SK-N-SH (cell line): ENCODE results near the gene LRRC19. TPM values are rescaled to one million over a fixed set of nuclear protein-coding genes. Genes with fewer than 3 reads are reported as not detected.
A peak's percentile ranks its signal among the peaks of the same experiment; 100 is the strongest.

Source experiments
- CTCF ChIA-PET: fragments of 300-600, 350-600 bp; formaldehyde crosslinking; extraction: SDS; loops from one replicate; lab custom pipeline; 2021; lab: Yijun Ruan, JAX
- POLR2A ChIA-PET: fragments of 350-600 bp; sonication (Branson Sonifier 250); formaldehyde crosslinking; extraction: SDS; loops from one replicate; lab custom pipeline; 2020; ENCODE audit warnings: antibody characterized with exemption, inconsistent platforms; lab: Yijun Ruan, JAX
- DNase-seq: peaks from one replicate; pipeline ENCODE4 v3.0.0; 2012
- H2AFZ ChIP-seq: fragments of 200-600 bp; sonication (generic); 2 replicates; pipeline ENCODE4 v1.8.1; 2016; ENCODE audit warnings: antibody characterized with exemption, mild to moderate bottlenecking, low read depth
- H3F3A ChIP-seq: fragments of 200-600 bp; sonication (generic); replicated peaks from 2 replicates; pipeline ENCODE3; 2016; ENCODE audit warnings: antibody characterized with exemption, mild to moderate bottlenecking; ENCODE audit not compliant: insufficient read depth
- H3K27ac ChIP-seq, 2 experiments: fragments of 200-500 bp in 1 of 2; fragments of 200-600 bp in 1 of 2; sonication (Bioruptor generic) in 1 of 2; sonication (generic), shearing (Covaris generic) in 1 of 2; 2 replicates each; pipeline versions ENCODE4 v1.5.1 to v1.6.1; 2014 to 2016; ENCODE audit warnings: low read depth in 2 of 2, inconsistent platforms in 1 of 2, low read length in 1 of 2, mild to moderate bottlenecking in 1 of 2, mixed read lengths in 1 of 2
- H3K27me3 ChIP-seq: fragments of 200-600 bp; sonication (generic), shearing (Covaris generic); 2 replicates; pipeline ENCODE4 v1.6.1; 2016; ENCODE audit warnings: mixed run types; ENCODE audit not compliant: insufficient read depth
- H3K36me3 ChIP-seq, 2 experiments: fragments of 200-500 bp in 1 of 2; fragments of 200-600 bp in 1 of 2; sonication (Bioruptor generic) in 1 of 2; sonication (generic) in 1 of 2; replicated peaks in 1 of 2; 2 replicates each; pipeline versions ENCODE3 to v1.5.1; 2014 to 2016; ENCODE audit warnings: low read length in 1 of 2, mild to moderate bottlenecking in 1 of 2; ENCODE audit not compliant: insufficient read depth in 2 of 2, control insufficient read depth in 1 of 2
- H3K4me1 ChIP-seq, 2 experiments: fragments of 200-500 bp in 1 of 2; fragments of 200-600 bp in 1 of 2; sonication (Bioruptor generic) in 1 of 2; sonication (generic), shearing (Covaris generic) in 1 of 2; 2 replicates each; pipeline versions ENCODE4 v1.5.1 to v1.6.1; 2014 to 2016; ENCODE audit warnings: low read depth in 1 of 2, low read length in 1 of 2, mixed run types in 1 of 2; ENCODE audit not compliant: insufficient read depth in 2 of 2, control insufficient read depth in 1 of 2
- H3K4me2 ChIP-seq: fragments of 200-600 bp; sonication (generic), shearing (Covaris generic); 2 replicates; pipeline ENCODE4 v1.6.1; 2017; ENCODE audit warnings: mixed run types
- H3K4me3 ChIP-seq, 2 experiments: fragments of 200-500 bp in 1 of 2; fragments of 200-600 bp in 1 of 2; sonication (Bioruptor generic) in 1 of 2; sonication (generic), shearing (Covaris generic) in 1 of 2; 2 replicates each; pipeline versions ENCODE4 v1.5.1 to v1.8.1; 2014 to 2016; ENCODE audit warnings: low read depth in 2 of 2, inconsistent platforms in 1 of 2, low read length in 1 of 2, mild to moderate bottlenecking in 1 of 2, mixed read lengths in 1 of 2, moderate library complexity in 1 of 2
- H3K79me2 ChIP-seq: fragments of 200-600 bp; sonication (generic); 2 replicates; pipeline ENCODE4 v1.8.1; 2017; ENCODE audit warnings: mild to moderate bottlenecking; ENCODE audit not compliant: insufficient read depth
- H3K9ac ChIP-seq: fragments of 200-600 bp; sonication (generic); 2 replicates; pipeline ENCODE4 v1.6.1; 2017; ENCODE audit warnings: mixed run types
- H3K9me2 ChIP-seq: fragments of 200-600 bp; sonication (generic); 2 replicates; pipeline ENCODE4 v1.6.1; 2017; ENCODE audit warnings: mixed run types
- H3K9me3 ChIP-seq: fragments of 200-600 bp; sonication (generic); 2 replicates; pipeline ENCODE4 v1.6.1; 2017; ENCODE audit warnings: mixed run types, mild to moderate bottlenecking, moderate library complexity
- H4K20me1 ChIP-seq: fragments of 200-600 bp; sonication (generic); 2 replicates; pipeline ENCODE4 v1.6.1; 2017; ENCODE audit warnings: mild to moderate bottlenecking, mixed run types; ENCODE audit not compliant: insufficient read depth
- CTCF ChIP-seq: fragments of 200-600 bp; sonication (generic); IDR thresholded peaks from 2 replicates; pipeline ENCODE4 v1.6.1; 2017; ENCODE audit warnings: antibody characterized with exemption, mild to moderate bottlenecking, moderate library complexity
- EP300 ChIP-seq, 2 experiments: IDR thresholded peaks; 2 replicates each; pipeline versions ENCODE4 v1.4.0 to v1.6.1; 2012; ENCODE audit warnings: borderline replicate concordance in 1 of 2, low read depth in 1 of 2, low read length in 1 of 2
- GATA2 ChIP-seq: sonication (generic); formaldehyde crosslinking; IDR thresholded peaks from 2 replicates; pipeline ENCODE4 v1.5.0; 2020; ENCODE audit warnings: mild to moderate bottlenecking, missing genetic modification reagents
- IRF3 ChIP-seq: fragments of 150-350 bp; IDR thresholded peaks from 2 replicates; pipeline ENCODE4 v1.6.1; 2016; ENCODE audit warnings: mild to moderate bottlenecking, low read depth, low read length
- JUND ChIP-seq: IDR thresholded peaks from 2 replicates; pipeline ENCODE4 v1.4.0; 2012
- NFIC ChIP-seq: IDR thresholded peaks from 2 replicates; pipeline ENCODE4 v1.4.0; 2012; ENCODE audit warnings: borderline replicate concordance
- NRF1 ChIP-seq: IDR thresholded peaks from 2 replicates; pipeline ENCODE4 v1.6.1; 2012; ENCODE audit warnings: low read depth, mild to moderate bottlenecking, low read length
- POLR2AphosphoS5 ChIP-seq: IDR thresholded peaks from 2 replicates; pipeline ENCODE4 v1.6.1; 2012; ENCODE audit warnings: low read depth, low read length
- RAD21 ChIP-seq: IDR thresholded peaks from 2 replicates; pipeline ENCODE4 v1.6.1; 2012; ENCODE audit warnings: mild to moderate bottlenecking, low read length
- REST ChIP-seq: IDR thresholded peaks from 2 replicates; pipeline ENCODE4 v1.6.1; 2012; ENCODE audit warnings: mild to moderate bottlenecking, low read depth, low read length, moderate library complexity
- RXRA ChIP-seq: IDR thresholded peaks from 2 replicates; pipeline ENCODE4 v1.4.0; 2012; ENCODE audit warnings: low read depth, mild to moderate bottlenecking, borderline replicate concordance
- SIN3A ChIP-seq: IDR thresholded peaks from 2 replicates; pipeline ENCODE4 v1.6.1; 2012; ENCODE audit warnings: low read depth, mild to moderate bottlenecking, low read length, moderate library complexity, borderline replicate concordance
- SMC3 ChIP-seq: IDR thresholded peaks from 2 replicates; pipeline ENCODE4 v1.6.1; 2012; ENCODE audit warnings: low read depth, low read length, improper control_type of control experiment
- TAF1 ChIP-seq: IDR thresholded peaks from 2 replicates; pipeline ENCODE4 v1.6.1; 2012; ENCODE audit warnings: low read depth, mild to moderate bottlenecking, low read length, moderate library complexity, borderline replicate concordance
- TCF12 ChIP-seq: IDR thresholded peaks from 2 replicates; pipeline ENCODE4 v1.4.0; 2012
- USF1 ChIP-seq: IDR thresholded peaks from 2 replicates; pipeline ENCODE4 v1.4.0; 2012; ENCODE audit warnings: low read depth, borderline replicate concordance
- YY1 ChIP-seq: IDR thresholded peaks from 2 replicates; pipeline ENCODE4 v1.4.0; 2012; ENCODE audit warnings: low read depth, mild to moderate bottlenecking
- WGBS: methylation state at CpG from one replicate; pipeline ENCODE4 v1.1.6; 2017; ENCODE audit warnings: low lambda C conversion rate; 5-methylcytosine and 5-hydroxymethylcytosine counted together
- polyA plus RNA-seq, 3 experiments: library from polyadenylated mRNA; depleted of rRNA; stranded (reverse); fragments of >200 nt; gene quantifications; 2 replicates each; pipeline ENCODE4 v1.2.3, GENCODE V29; 2012
- TF ChIP-seq, protein P1 (sequence below): fragments of 150-350 bp; IDR thresholded peaks from 2 replicates; pipeline ENCODE4 v1.6.1; 2017; ENCODE audit warnings: antibody characterized with exemption, low read length, low read depth, borderline replicate concordance
- TF ChIP-seq, protein P2 (sequence below): IDR thresholded peaks from 2 replicates; pipeline ENCODE4; 2012
- TF ChIP-seq, protein P3 (sequence below): IDR thresholded peaks from 2 replicates; pipeline ENCODE4 v1.4.0; 2012; ENCODE audit warnings: low read depth, borderline replicate concordance

Gene LRRC19
- polyA plus RNA-seq, 1 of the 3 experiments (the other 2 are of a cell fraction): not detected

GRCh38 chr9:26956860-26957233, 48.6 kb downstream of the LRRC19 start:
- peaks cover 0 to 9% of the 10 kb centered on the region in 2 experiments; a peak in 2 of 4 replicates for H3K4me1 ChIP-seq
- POLR2A ChIA-PET: interaction anchor here (1.5 to 2.4 kb wide), 2 partner anchors 9 to 65 kb away, joined by 12 to 13 read pairs; partner anchors contain the start of genes CAAP1 and PLAA
- DNase-seq: no peak
- H4K20me1 ChIP-seq: no peaks in the 10 kb centered on the region
- H3K9me2 ChIP-seq: no peaks in the 10 kb centered on the region
- H3K4me2 ChIP-seq: peak overlapping the region; percentile 83
- CTCF ChIA-PET: no interaction called here
- peaks cover 10% of the 10 kb centered on the region for H3F3A ChIP-seq
- H3K36me3 ChIP-seq: peaks cover 2% of the 10 kb centered on the region in 2 experiments
- peak overlapping the region; percentile 89 to 96 for H3K27ac ChIP-seq
- no peaks in the 10 kb centered on the region for H3K9me3 ChIP-seq
- WGBS: 21% methylated on average over 6 of the region's 6 CpGs
- peaks cover 33% of the 10 kb centered on the region; the same call in 1 of the 2 replicates for H3K79me2 ChIP-seq
- H2AFZ ChIP-seq: peak overlapping the region; percentile 95
- H3K27me3 ChIP-seq: no peaks in the 10 kb centered on the region
- TF ChIP-seq REST (no peak), USF1 (no peak), TAF1 (no peak), NRF1 (no peak), NFIC (no peak), YY1 (no peak), SIN3A (no peak), SMC3 (no peak), RXRA (no peak), EP300 (IDR thresholded peaks at IDR 0.05; ENCODE audit: borderline replicate concordance in 1 of 2, low read depth in 1 of 2, low read length in 1 of 2) (no peak), RAD21 (no peak), GATA2 (CRISPR knock-in tag) (no peak), JUND (no peak), POLR2AphosphoS5 (no peak), CTCF (no peak), IRF3 (no peak), TCF12 (no peak)
- TF ChIP-seq, protein P1, sequence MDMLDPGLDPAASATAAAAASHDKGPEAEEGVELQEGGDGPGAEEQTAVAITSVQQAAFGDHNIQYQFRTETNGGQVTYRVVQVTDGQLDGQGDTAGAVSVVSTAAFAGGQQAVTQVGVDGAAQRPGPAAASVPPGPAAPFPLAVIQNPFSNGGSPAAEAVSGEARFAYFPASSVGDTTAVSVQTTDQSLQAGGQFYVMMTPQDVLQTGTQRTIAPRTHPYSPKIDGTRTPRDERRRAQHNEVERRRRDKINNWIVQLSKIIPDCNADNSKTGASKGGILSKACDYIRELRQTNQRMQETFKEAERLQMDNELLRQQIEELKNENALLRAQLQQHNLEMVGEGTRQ: no peak
- TF ChIP-seq, protein P2, sequence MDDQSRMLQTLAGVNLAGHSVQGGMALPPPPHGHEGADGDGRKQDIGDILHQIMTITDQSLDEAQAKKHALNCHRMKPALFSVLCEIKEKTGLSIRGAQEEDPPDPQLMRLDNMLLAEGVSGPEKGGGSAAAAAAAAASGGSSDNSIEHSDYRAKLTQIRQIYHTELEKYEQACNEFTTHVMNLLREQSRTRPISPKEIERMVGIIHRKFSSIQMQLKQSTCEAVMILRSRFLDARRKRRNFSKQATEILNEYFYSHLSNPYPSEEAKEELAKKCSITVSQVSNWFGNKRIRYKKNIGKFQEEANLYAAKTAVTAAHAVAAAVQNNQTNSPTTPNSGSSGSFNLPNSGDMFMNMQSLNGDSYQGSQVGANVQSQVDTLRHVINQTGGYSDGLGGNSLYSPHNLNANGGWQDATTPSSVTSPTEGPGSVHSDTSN: no peak
- TF ChIP-seq, protein P3, sequence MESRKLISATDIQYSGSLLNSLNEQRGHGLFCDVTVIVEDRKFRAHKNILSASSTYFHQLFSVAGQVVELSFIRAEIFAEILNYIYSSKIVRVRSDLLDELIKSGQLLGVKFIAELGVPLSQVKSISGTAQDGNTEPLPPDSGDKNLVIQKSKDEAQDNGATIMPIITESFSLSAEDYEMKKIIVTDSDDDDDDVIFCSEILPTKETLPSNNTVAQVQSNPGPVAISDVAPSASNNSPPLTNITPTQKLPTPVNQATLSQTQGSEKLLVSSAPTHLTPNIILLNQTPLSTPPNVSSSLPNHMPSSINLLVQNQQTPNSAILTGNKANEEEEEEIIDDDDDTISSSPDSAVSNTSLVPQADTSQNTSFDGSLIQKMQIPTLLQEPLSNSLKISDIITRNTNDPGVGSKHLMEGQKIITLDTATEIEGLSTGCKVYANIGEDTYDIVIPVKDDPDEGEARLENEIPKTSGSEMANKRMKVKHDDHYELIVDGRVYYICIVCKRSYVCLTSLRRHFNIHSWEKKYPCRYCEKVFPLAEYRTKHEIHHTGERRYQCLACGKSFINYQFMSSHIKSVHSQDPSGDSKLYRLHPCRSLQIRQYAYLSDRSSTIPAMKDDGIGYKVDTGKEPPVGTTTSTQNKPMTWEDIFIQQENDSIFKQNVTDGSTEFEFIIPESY: no peak
- peak overlapping the region; percentile 93 for H3K9ac ChIP-seq
- H3K4me3 ChIP-seq: peak overlapping the region; percentile 70 to 80
